Gastrocnemius medialis (tissue), 4 donors: ENCODE results near the gene TYRO3.

Source experiments
- POLR2A ChIP-seq, 2 donors: fragments of 450-650 bp; IDR thresholded peaks; one replicate each; pipeline ENCODE4 v1.6.1; 2017; ENCODE audit warnings: antibody characterized with exemption in 2 of 2, mild to moderate bottlenecking in 2 of 2, moderate library complexity in 2 of 2
- TF ChIP-seq, protein P1 (sequence below), 5 experiments: fragments of 450-650 bp in 3 of 5; fragments of 200-600 bp in 2 of 5; sonication (generic) in 2 of 5; IDR thresholded peaks in 4 of 5; conservative IDR thresholded peaks in 1 of 5; 1 replicate in 4 of 5; 2 replicates in 1 of 5; pipeline ENCODE4 v1.5.1; 2016 to 2019; ENCODE audit warnings: antibody characterized with exemption in 5 of 5, mild to moderate bottlenecking in 3 of 5, moderate library complexity in 3 of 5

- TF ChIP-seq, protein P1, sequence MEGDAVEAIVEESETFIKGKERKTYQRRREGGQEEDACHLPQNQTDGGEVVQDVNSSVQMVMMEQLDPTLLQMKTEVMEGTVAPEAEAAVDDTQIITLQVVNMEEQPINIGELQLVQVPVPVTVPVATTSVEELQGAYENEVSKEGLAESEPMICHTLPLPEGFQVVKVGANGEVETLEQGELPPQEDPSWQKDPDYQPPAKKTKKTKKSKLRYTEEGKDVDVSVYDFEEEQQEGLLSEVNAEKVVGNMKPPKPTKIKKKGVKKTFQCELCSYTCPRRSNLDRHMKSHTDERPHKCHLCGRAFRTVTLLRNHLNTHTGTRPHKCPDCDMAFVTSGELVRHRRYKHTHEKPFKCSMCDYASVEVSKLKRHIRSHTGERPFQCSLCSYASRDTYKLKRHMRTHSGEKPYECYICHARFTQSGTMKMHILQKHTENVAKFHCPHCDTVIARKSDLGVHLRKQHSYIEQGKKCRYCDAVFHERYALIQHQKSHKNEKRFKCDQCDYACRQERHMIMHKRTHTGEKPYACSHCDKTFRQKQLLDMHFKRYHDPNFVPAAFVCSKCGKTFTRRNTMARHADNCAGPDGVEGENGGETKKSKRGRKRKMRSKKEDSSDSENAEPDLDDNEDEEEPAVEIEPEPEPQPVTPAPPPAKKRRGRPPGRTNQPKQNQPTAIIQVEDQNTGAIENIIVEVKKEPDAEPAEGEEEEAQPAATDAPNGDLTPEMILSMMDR (IDR thresholded peaks at IDR 0.05 in 4 of 5, conservative IDR thresholded peaks at IDR 0.05 in 1 of 5), result no peak
- no peak for TF ChIP-seq POLR2A (IDR thresholded peaks at IDR 0.05)
These were observed 46.5 kb upstream of the TYRO3 start for GRCh38 chr15:41512512-41512939.
